UCSD-AML1 (cell line): Measurements from ENCODE around the gene CSF1.
"Not testable (repeated sequence)": the region's sequence is repeated elsewhere in the genome, so short reads cannot be mapped to it uniquely, and the experiment has no call there.

Source experiments
- DNase-seq: peaks from one replicate; lab custom pipeline; 2025; ENCODE audit not compliant: unreplicated experiment; lab: John Stamatoyannopoulos, UW

The CSF1 gene

GRCh38 chr1:109910123-109910962 is at the start of gene CSF1:
TSS of gene CSF1 (plus strand) at chr1:109910849. CDS start at chr1:109911024, 175 bp downstream.
- DNase-seq = peak; percentile 43

- not testable (repeated sequence) for DNase-seq
Observed at GRCh38 chr1:109861616-109862015, 49.0 kb upstream of the CSF1 start.

GRCh38 chr1:109863667-109864046 is 47.0 kb upstream of the CSF1 start:
- no peak for DNase-seq

GRCh38 chr1:109864047-109864822 is 46.4 kb upstream of the CSF1 start:
- DNase-seq = no peak

- no peak for DNase-seq
Observed at GRCh38 chr1:109864930-109865612, 45.6 kb upstream of the CSF1 start.

GRCh38 chr1:109866071-109866470 is 44.6 kb upstream of the CSF1 start:
- no peak for DNase-seq

GRCh38 chr1:109873278-109874175 is 37.1 kb upstream of the CSF1 start:
- DNase-seq = no peak

GRCh38 chr1:109874445-109874844 is 36.2 kb upstream of the CSF1 start:
- DNase-seq = no peak

- DNase-seq = no peak
Observed at GRCh38 chr1:109875874-109876273, 34.8 kb upstream of the CSF1 start.

GRCh38 chr1:109876617-109877316 is 33.9 kb upstream of the CSF1 start:
- no peak for DNase-seq

- no peak for DNase-seq
Observed at GRCh38 chr1:109877317-109877771, 33.3 kb upstream of the CSF1 start.

- DNase-seq = no peak
Observed at GRCh38 chr1:109877776-109878175, 32.9 kb upstream of the CSF1 start.

- DNase-seq = no peak
Observed at GRCh38 chr1:109878531-109879104, 32.0 kb upstream of the CSF1 start.

GRCh38 chr1:109879371-109879770 is 31.3 kb upstream of the CSF1 start:
- DNase-seq = not testable (repeated sequence)

GRCh38 chr1:109879881-109880525 is 30.6 kb upstream of the CSF1 start:
- no peak for DNase-seq

GRCh38 chr1:109880971-109881894 is 29.4 kb upstream of the CSF1 start:
- DNase-seq = no peak

GRCh38 chr1:109881906-109882287 is 28.8 kb upstream of the CSF1 start:
- no peak for DNase-seq
